ENCODE results near the gene KLK6.

GRCh38 chr19:51002089-51002532, 32.7 kb upstream of the KLK6 start:
- TF ChIP-seq POLR2AphosphoS5 (IDR thresholded peaks at IDR 0.05) (no peak), POLR2A (IDR thresholded peaks at IDR 0.05) (no peak)
